Skeletal muscle cell (primary cell): ENCODE results near the gene WDFY2.

Experiments used
- DNase-seq: peaks from one replicate; pipeline ENCODE4 v3.0.0-alpha.2; 2010; ENCODE audit warnings: low read depth
- H3K4me3 ChIP-seq: 2 replicates; pipeline ENCODE4 v1.5.1; 2011; ENCODE audit warnings: low read depth, mild to moderate bottlenecking, control low read depth, low read length, moderate library complexity

Gene WDFY2

DNA sequence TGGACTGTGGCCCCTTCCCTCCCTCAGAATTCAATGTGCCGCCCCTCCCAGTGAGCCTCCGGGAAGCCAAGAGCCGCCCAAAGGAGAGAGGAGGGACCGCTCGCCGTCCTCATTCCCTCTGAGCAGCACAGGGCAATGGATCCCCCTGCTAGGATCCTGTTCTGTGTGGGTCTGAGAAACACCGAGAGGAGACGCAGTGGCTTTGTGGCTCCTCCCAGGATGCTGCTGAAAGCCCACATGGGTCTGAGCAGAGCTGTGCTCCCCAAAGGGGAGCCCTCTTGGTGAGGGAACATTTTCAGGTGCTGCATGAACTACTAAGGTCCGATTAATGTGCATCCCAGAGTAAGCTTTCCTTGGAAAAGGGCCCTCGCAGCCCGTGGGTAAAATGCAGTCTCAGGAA is 189.3 kb downstream of the WDFY2 start:
- DNase-seq, result no peak
- no peak overlapping the region for H3K4me3 ChIP-seq

DNA sequence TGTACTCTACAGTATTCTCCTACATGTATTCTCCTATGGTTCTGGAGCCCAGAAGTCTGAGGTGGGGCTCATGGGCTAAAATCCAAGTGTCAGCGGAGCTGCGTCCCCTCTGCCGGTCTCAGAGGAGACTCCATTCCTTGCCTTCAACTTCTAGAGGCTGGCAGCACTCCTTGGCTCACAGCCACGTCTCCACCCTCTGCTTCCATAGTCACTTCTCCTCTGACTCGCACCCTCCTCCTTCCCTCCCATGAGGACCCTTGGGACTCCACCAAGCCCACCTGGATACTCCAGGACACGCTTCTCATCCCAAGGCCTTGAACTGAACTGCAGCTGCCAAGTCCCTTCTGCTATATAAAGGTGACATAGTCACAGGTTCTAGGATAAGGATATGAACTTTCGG is 191.9 kb downstream of the WDFY2 start:
- no peak for DNase-seq
- H3K4me3 ChIP-seq, result no peak overlapping the region

DNA sequence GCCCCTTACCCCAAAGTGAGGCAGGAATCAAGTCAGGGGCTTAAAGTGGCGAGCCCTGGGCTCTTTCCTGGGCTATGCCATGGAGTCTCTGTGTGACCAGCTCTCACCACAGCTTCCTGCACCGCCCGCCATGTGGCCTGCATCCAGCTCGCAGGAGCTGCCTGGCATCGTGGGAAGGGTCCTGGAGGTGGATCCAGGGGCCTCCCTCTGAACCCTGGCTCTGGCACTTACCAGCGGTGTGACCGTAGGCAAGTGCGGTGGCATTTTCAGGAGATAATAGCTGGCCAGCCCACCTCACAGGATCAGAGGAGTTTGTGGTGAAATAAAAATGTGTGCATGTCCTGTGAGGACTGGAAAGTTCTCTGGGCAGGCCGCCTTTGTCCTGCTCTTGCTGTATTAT is 193.7 kb downstream of the WDFY2 start:
- no peak for DNase-seq
- H3K4me3 ChIP-seq, result no peak overlapping the region

DNA sequence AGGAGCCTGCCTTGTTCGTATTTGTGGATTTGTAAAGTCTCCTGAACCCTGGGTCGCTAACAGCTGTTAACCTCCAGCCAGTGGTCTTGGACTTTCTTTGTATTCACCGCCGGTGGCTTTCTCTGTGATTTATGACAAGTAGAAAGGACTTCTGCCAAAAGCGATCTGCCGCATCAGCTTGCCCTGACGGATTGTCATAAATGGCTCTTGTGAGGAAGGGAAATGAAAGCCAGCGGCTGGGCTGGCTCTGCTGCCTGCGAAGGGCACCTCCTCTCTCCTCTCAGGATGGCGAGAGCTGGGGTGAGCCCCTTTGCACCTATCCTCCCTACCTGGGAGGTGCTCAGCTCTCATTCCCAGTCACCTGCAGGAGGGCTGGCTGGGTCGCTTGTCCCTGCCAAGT is 194.1 kb downstream of the WDFY2 start:
- DNase-seq, result no peak
- H3K4me3 ChIP-seq, result no peak overlapping the region

DNA sequence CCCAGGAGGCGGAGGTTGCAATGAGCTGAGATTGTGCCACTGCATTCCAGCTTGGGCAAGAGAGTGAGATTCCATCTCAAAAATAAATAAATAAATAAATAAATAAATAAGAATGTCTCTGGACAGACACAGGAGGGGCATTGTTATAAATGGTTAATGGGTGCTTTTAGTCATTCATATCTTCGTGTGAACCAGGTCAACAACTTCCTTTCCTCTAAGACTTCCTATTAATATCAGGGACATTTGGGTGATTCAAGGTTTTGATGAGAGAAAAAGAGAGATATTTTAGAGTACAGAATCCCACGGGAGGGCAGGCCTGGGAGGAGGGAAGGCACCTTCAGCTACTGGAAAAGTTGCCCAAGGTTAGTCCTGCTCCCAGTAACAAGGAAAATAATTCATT is 195.8 kb downstream of the WDFY2 start:
- no peak overlapping the region for H3K4me3 ChIP-seq
- no peak for DNase-seq

DNA sequence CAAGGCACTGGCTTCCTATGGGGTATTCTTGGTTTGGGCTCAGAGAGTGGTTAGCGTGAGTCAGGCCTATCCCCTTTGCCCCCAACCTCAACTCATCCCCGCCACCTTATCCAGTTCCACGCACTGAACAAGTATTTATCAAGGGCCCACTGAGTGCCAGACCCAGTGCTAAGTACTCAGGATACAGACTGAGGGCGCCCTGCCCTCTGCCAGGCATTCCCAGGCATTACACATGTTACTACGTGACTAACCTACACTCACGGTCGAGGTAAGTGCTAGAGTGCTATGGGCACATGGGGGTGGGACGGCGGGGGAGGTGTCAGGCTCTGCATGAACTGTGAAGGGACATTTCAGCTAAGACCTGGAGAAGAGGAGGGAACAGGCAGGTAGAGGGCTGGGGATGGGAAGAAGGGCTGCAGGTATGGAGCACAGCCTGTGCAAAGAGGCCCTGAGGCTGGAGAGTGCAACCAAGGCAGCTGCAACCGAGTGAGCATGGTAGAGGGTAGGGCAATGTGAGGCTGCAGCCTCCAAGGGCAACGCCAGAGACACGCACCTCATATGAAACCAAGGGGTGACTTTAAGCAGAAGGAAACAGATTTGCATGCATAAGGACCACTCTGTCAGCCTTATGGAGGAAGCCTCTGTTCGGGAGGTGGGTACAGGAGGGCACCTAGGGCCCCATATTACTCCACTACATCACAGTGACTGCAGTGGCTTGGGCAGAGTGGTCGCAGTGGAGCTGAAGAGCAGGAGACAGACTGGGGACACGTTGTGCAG is 197.2 kb downstream of the WDFY2 start:
- DNase-seq, result no peak
- H3K4me3 ChIP-seq, result no peak overlapping the region

DNA sequence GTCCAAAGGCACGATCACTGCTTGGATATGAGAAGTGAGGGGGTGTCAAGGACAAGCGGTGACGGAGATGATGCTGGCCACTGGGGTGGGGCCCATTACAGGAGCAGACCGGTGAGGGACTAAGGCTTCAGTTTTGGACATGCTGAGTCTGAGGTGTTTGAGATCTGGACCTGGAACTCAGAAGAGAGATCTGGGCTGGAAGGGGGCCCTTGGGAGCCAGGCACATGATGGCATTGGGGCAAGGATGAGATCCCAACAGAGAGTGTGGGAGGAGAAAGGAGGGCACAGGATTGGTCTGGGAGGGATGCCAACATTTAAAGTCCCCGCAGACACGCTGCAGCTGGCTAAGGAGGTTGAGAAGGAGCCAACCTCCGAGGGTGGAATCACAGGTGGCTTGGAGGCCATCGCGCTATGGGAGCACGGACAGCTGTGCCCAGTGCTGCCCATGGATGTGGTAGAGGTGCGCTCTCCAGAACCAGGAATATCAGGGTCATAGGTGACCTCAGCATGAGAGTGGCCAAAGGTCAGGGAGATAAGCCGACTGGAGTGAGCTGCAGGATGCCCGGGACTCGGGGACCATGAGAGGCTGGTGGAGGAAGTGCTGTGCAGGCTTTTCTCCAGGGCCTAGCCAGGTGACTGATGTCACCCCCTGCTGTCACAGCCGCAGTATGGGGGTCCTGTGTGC is 197.9 kb downstream of the WDFY2 start:
- DNase-seq, result no peak
- no peak overlapping the region for H3K4me3 ChIP-seq

DNA sequence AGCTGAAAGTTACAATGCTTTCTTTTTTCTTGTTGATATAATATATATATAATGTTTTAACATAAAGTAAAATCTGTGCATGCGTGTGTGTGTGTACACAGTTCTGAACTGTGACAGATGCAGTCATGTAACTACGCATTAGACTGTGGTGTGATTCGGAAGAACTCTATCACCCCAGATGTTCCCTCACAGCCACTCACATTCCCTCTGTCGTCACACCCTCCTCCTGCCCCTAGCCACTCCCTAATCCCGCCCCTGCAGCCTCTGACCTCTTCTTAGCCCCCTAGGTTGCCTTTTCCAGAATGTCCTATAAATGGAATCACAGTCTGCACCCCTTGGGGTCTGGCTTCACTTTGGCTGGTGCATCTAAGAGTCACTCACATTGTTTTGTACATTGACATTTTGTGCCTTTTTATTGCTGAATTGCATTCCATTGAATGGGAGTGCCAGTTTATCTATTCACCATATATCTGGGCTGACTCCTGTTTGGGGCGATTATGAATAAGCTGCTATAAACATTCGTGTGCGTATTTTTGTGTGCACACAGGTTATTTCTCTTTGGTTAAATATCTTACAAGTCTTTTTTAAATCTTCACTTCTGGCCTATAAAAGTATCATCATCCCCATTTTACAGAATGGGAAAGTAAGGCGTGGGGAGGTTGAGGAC is 199.3 kb downstream of the WDFY2 start:
- DNase-seq, result no peak
- no peak overlapping the region for H3K4me3 ChIP-seq

DNA sequence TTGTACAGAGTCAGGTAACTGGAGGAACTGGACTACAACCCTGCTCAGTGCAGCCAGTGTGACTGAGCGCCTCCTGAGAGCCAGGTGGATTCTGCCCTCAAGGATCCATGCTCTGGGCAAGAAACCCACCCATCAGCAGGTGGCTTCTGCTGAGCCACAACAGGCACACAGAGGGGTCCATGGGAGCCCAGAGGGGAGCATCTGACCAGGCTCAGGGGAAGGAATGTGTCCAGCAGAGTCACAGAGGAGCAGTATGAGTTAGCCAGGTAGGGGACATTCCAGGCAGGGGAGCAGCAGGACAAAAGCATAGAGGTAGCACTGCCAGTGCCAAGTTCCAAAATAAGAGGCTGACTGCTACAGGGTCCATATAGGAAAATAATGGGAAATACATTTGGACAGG is 199.8 kb downstream of the WDFY2 start:
- DNase-seq, result no peak
- H3K4me3 ChIP-seq, result no peak overlapping the region

DNA sequence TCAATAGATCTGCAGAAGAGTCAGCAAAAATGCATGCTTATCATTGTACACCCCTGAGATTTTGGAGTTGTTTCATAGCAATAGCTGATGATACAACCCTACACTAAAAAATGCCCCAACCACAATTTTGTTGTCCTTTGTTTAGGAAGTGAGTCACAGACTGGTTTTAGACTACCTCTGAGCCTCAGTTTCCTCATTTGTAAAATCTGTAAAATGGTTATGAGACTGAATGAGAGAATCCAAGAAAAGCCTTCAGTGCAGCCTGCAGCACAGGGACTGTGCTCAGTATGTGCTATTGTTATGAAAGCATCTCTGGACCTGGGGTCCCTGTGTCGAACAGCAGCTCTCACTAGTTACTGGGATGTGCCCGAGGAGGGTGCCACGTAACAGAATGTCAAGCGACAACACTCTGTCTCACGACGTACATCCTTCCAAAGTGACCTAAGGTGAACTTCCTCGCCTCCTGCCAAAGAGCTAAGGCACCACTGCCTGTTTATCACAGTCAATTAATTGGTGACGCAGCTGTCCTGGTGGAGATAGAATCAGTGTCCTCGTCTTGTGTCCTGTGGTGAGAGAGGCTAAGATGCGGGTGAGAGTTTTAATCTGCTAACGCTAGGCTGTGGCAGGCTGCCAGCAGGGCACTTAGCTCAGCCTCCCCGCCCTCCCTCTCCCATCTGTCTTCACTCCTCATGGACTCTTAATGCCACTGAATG is 201.6 kb downstream of the WDFY2 start:
- DNase-seq, result no peak
- H3K4me3 ChIP-seq, result no peak overlapping the region

DNA sequence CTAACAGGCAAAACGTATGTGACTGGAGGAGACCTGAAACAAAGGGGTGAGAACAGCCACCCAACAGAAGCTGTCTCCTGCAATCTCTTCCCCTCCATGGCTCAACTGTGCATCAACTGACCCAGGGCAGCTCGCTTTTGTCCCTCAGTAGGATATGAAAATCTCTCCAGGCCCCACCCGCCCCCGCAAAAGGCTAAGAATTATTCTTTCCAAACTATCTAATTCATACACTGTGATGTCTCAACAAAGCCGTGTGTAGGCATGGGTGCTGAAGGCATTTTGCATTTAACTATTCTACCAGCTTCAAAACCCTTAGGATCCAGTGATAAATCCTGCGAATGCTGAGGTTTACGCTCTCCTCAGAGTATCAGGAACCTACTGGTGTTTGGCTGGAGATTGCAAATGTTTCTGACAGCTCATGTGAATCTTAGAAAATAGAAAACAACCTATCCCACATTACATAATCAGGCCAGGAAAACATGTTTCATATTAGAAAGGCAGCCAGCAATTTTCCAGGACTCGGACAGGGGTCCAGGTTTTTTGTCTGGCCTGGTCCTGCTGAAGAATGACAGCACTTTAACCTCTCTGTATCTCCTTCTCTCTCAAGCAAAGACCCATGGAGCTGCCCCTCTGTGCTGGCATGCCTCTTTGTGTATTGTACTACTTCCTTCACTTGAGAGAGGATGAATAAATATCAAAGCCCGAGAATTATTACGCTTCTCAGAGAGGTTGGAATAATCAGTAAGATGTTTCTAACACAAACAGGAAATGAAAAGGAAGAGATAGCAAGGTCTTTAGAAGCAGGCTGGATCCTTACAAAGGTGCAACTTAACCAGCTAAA is 202.4 kb downstream of the WDFY2 start:
- H3K4me3 ChIP-seq, result no peak overlapping the region
- no peak for DNase-seq

DNA sequence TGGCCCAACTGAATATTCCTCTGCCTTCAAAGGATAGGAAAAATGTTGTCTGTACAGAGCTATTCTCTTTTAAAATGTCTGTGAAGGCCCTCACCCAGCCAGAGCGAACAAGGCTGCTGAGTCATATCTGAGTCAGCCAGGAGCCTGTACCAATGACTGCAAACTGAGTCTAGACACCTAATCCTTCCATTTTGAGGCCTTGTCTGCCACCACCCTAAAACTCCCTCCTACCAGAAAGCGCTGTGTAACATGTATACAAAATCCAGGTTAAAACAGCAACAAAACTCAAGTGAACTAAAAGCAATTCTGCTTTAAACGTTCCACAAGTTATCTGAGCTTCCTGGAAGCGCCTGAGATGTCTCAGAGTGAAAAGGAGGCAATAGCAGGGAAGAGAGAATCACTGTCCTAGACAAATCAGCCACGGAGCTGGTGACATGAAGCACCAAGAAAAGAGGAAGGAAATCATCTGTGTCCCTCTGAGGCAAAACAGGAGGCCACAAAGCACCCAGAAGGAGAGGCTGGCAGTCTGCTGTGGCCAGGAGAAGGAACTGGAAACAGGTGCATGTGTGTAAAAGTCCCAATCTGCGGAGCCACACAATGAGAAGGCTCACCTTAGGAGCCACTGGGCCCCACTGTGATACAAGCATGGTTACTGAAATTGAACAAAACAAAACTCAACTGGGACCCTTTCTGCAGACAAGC is 209.5 kb downstream of the WDFY2 start:
- no peak overlapping the region for H3K4me3 ChIP-seq
- DNase-seq, result peak; percentile 59

DNA sequence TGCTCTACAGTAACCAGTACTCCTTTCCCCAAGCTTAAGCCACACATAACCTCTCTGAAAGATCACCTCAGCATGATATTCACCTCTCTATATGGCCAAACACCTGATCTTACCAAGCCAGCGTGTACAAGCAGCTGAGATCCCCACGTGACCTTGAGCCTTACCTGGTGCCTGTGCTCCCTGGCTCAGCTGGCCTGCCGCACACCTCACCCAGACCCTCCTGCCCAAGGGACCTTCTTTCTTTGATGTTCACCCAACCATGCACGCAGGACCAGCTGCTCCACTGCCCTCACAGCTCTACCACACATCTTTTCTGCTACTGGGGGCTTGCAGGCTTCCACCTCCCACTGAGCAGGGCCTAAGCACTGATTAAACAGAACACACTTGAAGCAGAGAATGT is 210.7 kb downstream of the WDFY2 start:
- H3K4me3 ChIP-seq, result no peak overlapping the region
- DNase-seq, result no peak

DNA sequence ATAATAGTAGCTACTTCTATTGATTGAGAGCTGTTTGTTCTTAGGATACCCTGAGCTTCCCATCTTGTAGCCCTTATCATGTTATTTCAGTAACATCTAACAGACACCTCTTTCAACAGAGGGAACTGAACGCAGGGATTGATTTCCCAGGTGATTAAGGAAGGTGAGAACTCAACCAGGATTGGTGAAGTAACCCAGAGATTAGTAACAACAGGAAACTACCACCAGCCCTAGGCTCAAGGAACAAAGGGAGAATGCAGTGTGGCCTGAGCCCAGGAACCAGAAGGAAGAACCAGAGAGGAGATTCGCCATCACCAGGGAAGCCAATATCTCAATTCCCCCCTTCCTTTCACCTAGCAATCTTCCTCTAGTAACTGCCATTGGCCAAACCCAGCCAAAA is 211.2 kb downstream of the WDFY2 start:
- no peak overlapping the region for H3K4me3 ChIP-seq
- DNase-seq, result no peak

DNA sequence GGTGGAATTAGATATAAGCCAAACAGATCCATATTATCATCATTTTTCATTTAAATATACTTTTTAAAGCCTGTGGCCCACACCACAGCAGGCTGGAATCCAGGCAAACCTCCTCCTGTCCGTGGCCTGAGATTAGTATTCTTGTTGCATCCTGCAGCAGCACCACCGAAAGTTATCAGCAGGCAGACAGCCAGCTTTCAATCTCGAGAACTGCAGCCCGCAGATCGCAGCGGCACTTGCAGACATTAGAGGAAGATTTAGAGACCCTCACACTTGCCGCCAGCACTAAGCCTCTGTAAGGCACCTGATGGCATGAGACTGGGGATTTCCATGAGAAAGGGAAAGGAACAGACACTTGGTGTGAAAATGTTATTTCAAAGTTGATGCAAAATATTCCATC is 212.3 kb downstream of the WDFY2 start:
- no peak overlapping the region for H3K4me3 ChIP-seq
- DNase-seq, result no peak

DNA sequence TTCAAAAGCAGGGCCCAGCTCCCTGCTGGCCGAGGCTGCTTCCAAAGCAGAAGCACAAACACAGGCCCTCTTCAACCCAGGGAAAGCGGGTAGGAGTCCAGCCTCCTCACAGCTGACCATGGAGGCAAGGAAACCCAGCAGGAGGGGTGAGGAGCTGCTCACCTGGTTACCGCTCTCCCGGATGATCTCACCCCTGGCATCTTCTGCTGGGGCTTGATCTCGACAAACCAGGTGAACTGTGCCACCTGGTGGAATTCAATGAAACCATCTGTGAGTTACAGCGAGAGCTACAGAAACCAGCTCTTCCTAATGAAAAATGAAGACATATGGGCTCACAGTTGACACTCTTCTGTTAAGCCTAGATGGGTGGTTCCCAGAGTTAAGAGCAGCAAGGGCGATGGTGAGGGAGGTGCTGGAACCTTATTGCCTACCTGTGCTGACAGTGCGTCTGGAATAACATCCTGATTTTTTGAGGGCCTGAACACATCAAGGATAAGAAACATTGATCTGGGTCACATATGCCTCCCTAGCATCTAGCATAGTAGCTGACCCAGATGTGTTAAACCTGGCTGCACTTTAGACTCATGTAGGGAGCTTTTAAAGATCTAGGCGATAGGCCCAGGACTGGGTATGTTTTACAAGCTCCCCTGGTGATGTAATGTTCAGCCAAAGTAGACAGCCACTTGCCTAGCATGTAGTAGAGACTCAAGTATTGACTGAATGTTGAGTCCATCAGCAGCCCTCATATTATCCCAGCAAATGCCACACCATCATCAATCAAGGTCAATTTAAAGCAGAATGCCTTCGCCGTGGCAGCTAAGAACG is 213.6 kb downstream of the WDFY2 start:
- H3K4me3 ChIP-seq, result no peak overlapping the region
- no peak for DNase-seq

DNA sequence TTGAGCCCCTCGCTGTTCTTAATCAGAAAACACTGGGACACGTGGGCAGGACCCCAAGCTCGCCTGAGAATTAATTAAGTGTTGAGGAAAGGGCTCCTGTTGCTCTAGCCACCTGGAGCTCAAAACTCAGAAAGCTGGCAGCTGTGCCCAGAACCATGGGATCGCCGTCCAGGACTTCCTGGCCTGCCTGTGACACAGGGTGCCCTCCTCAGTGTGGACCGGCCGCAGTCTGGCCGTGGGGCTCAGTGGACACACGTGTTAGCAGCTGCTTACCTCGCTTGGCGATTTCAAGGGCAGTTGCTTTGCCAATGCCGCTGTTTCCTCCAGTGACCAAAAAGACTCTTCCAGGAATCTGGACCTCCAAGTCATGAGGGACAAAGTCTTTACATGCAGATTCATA is 215.0 kb downstream of the WDFY2 start:
- no peak overlapping the region for H3K4me3 ChIP-seq
- DNase-seq, result no peak

DNA sequence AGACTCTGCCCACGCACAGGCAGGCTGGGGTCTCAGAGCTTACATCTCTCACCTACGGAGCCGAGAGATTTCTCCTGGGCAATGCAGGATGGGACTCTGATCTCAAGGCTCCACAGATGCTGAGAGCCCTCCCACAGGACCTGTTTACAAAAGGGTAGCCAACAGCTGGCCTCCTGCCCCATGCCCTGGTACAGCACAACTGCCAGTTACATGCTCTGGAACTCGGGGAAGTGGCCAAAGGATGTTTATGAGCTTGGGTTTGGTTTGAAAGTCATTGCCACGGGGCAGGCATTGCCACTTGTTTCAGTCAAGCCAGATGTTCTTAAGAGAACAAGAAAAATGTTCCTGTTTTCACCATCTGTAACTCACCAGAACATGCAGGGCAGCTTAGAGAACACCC is 216.2 kb downstream of the WDFY2 start:
- H3K4me3 ChIP-seq, result no peak overlapping the region
- DNase-seq, result no peak
